Neural cell (in vitro differentiated cells): ENCODE measurements around the gene OR1D5.
"Not testable (repeated sequence)": the region's sequence is repeated elsewhere in the genome, so short reads cannot be mapped to it uniquely, and the experiment has no call there.

Experiments used
- CTCF ChIP-seq: fragments of 450-650 bp; IDR thresholded peaks from 2 replicates; pipeline ENCODE4 v1.5.1; 2014; ENCODE audit warnings: antibody characterized with exemption, mild to moderate bottlenecking, moderate library complexity; ENCODE audit not compliant: poor library complexity, severe bottlenecking
- EP300 ChIP-seq: fragments of 450-650 bp; conservative IDR thresholded peaks from 2 replicates; pipeline ENCODE4 v1.6.1; 2014; ENCODE audit warnings: antibody characterized with exemption, mild to moderate bottlenecking, moderate library complexity; ENCODE audit not compliant: poor library complexity, severe bottlenecking
- POLR2AphosphoS5 ChIP-seq: IDR thresholded peaks from 2 replicates; pipeline ENCODE4 v1.6.1; 2012
- RAD21 ChIP-seq: fragments of 450-650 bp; conservative IDR thresholded peaks from 2 replicates; pipeline ENCODE4 v1.6.1; 2014; ENCODE audit warnings: antibody characterized with exemption, mild to moderate bottlenecking, moderate library complexity
- REST ChIP-seq: IDR thresholded peaks from 2 replicates; pipeline ENCODE4 v1.6.1; 2012; ENCODE audit warnings: borderline replicate concordance
- TAF1 ChIP-seq: IDR thresholded peaks from 2 replicates; pipeline ENCODE4 v1.6.1; 2012; ENCODE audit warnings: low read depth

DNA sequence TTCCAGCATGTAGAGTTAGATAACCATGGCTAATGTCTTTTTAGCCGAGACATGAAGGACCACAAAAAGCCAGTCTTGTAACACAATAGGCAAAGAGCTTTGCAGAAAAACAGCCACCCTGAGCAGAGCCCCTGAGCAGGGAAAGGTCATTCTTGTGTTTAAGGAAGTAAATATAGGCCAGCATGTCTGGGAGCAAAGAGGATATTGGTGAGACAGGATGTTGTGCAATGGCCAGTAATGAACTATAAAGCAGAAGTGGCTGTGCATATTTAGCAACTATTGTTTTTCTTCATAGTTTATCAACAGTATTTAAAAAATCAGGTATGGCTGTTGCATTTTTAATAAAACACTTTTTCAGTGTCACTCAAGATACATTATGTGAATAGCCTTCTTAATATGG is 1.8 kb upstream of the OR1D5 start:
- not testable (repeated sequence) for TF ChIP-seq TAF1, CTCF, EP300, RAD21, POLR2AphosphoS5, REST
